Activated B cell treated with CpG ODN at 0.5 μM for 24 hours (primary cell): Measurements from ENCODE around the gene STX17. TPM values are rescaled to one million over a fixed set of nuclear protein-coding genes. Genes with fewer than 3 reads are reported as not detected.
"Not testable (repeated sequence)": the region's sequence is repeated elsewhere in the genome, so short reads cannot be mapped to it uniquely, and the experiment has no call there.

Experiments
- ATAC-seq: fragments of 200-7000 bp; cut with Tn5 transposase; one replicate; pipeline ENCODE4 v1.10.0; 2021; ENCODE audit warnings: low read depth, mild to moderate bottlenecking, moderate library complexity
- CTCF ChIA-PET: fragments of 350-600 bp; sonication (Branson Sonifier 250); formaldehyde crosslinking; loops from one replicate; lab custom pipeline; 2021; ENCODE audit warnings: antibody characterized with exemption; lab: Charles Lee
- POLR2A ChIA-PET: fragments of 350-600 bp; sonication (Branson Sonifier 250); formaldehyde crosslinking; loops from one replicate; lab custom pipeline; 2021; ENCODE audit warnings: antibody characterized with exemption; lab: Charles Lee
- DNase-seq: peaks from one replicate; pipeline ENCODE4 v3.0.0; 2022
- H3K27ac Mint-ChIP-seq: one replicate; pipeline ENCODE4 v1.8.0; 2020; ENCODE audit warnings: mixed read lengths
- H3K27me3 Mint-ChIP-seq: one replicate; pipeline ENCODE4 v1.8.0; 2021; ENCODE audit warnings: mixed read lengths
- H3K36me3 Mint-ChIP-seq: one replicate; pipeline ENCODE4 v1.8.0; 2021; ENCODE audit warnings: low read depth, mixed read lengths
- H3K4me1 Mint-ChIP-seq: one replicate; pipeline ENCODE4 v1.8.0; 2021; ENCODE audit warnings: mixed read lengths
- H3K4me3 Mint-ChIP-seq: one replicate; pipeline ENCODE4 v1.8.0; 2020; ENCODE audit warnings: mild to moderate bottlenecking, mixed read lengths
- H3K9me3 Mint-ChIP-seq: one replicate; pipeline ENCODE4 v1.8.0; 2020; ENCODE audit warnings: mixed read lengths
- CTCF ChIP-seq: fragments of 200-600 bp; IDR thresholded peaks from one replicate; pipeline ENCODE4 v1.8.0; 2022; ENCODE audit warnings: antibody characterized with exemption, mild to moderate bottlenecking
- intact Hi-C: fragments of 100-400 bp; cut with micrococcal nuclease; formaldehyde crosslinking; loops from one replicate; pipeline ENCODE4 v1.15.1; 2024
- total RNA-seq: library from RNA; stranded (reverse); gene quantifications from 2 replicates; pipeline ENCODE4 v1.2.3, GENCODE V29; 2022

STX17 gene
- total RNA-seq, 1 donor from 2014 or later = 39.2 TPM

- intact Hi-C loops = no loop called here
- peaks cover 34% of the 10 kb centered on the region for H3K36me3 Mint-ChIP-seq
- ATAC-seq (no peak), DNase-seq (no peak)
- no peaks in the 10 kb centered on the region for H3K27me3 Mint-ChIP-seq
- TF ChIP-seq CTCF = no peak
- H3K9me3 Mint-ChIP-seq = no peaks in the 10 kb centered on the region
- H3K4me1 Mint-ChIP-seq = no peaks in the 10 kb centered on the region
- H3K27ac Mint-ChIP-seq = no peak overlapping the region
- H3K4me3 Mint-ChIP-seq = no peak overlapping the region
- ChIA-PET POLR2A (no interaction called here), CTCF (no interaction called here)
Measured at GRCh38 chr9:99980598-99980997, 74.1 kb downstream of the STX17 start.

DNA sequence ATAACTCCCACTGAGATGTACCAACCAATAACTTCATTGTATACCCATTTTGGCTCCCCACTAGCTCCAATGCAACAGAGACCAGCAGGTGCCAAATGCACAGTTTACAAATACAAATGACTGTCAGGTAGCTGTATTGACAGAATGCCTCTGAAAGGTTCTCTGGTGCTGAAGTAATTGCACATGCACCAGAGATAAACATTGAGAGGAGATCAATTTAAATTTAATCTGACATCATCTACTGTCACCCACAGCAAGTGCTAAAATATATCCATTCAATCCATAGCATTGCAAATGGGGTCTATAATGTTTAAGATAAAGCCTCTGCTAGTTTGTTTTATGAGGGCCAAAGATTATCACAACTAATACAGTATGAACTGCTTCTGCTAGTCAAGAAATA lies 80.2 kb downstream of the STX17 start:
- no peak overlapping the region for H3K27ac Mint-ChIP-seq
- intact Hi-C loops = no loop called here
- ATAC-seq (no peak), DNase-seq (no peak)
- no peak for TF ChIP-seq CTCF
- no peak overlapping the region for H3K4me3 Mint-ChIP-seq
- peaks cover 3% of the 10 kb centered on the region for H3K9me3 Mint-ChIP-seq
- no peaks in the 10 kb centered on the region for H3K4me1 Mint-ChIP-seq
- CTCF ChIA-PET = no interaction called here
- peaks cover 54% of the 10 kb centered on the region for H3K36me3 Mint-ChIP-seq
- no peaks in the 10 kb centered on the region for H3K27me3 Mint-ChIP-seq
- POLR2A ChIA-PET = no interaction called here

DNA sequence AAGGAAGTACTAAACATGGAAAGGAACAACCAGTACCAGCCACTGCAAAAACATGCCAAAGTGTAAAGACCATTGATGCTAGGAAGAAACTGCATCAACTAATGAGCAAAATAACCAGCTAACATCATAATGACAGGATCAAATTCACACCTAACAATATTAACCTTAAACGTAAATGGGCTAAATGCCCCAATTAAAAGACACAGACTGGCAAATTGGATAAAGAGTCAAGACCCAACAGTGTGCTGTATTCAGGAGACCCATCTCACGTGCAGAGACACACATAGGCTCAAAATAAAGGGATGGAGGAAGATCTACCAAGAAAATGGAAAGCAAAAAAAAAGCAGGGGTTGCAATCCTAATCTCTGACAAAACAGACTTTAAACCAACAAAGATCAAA lies 84.1 kb downstream of the STX17 start:
- H3K9me3 Mint-ChIP-seq, H3K27me3 Mint-ChIP-seq, POLR2A ChIA-PET, intact Hi-C loops, H3K4me1 Mint-ChIP-seq, CTCF ChIA-PET, ATAC-seq, DNase-seq, H3K4me3 Mint-ChIP-seq, H3K27ac Mint-ChIP-seq: not testable (repeated sequence)
- H3K36me3 Mint-ChIP-seq = peaks cover 61% of the 10 kb centered on the region

- CTCF ChIA-PET = no interaction called here
- H3K36me3 Mint-ChIP-seq = peaks cover 87% of the 10 kb centered on the region
- POLR2A ChIA-PET = no interaction called here
- peaks cover 2% of the 10 kb centered on the region for H3K4me1 Mint-ChIP-seq
- no peaks in the 10 kb centered on the region for H3K27me3 Mint-ChIP-seq
- ATAC-seq = no peak
- no peak for TF ChIP-seq CTCF
- H3K9me3 Mint-ChIP-seq = peaks cover 9% of the 10 kb centered on the region
- no peak overlapping the region for H3K27ac Mint-ChIP-seq
- H3K4me3 Mint-ChIP-seq = no peak overlapping the region
- DNase-seq = no peak
- intact Hi-C loops = no loop called here
Measured at GRCh38 chr9:99998266-99998665, 91.8 kb downstream of the STX17 start.

GRCh38 chr9:99998866-99999265 lies 92.4 kb downstream of the STX17 start:
- intact Hi-C loops = no loop called here
- H3K27ac Mint-ChIP-seq = no peak overlapping the region
- H3K36me3 Mint-ChIP-seq = peaks cover 87% of the 10 kb centered on the region
- DNase-seq (no peak), ATAC-seq (no peak)
- peaks cover 9% of the 10 kb centered on the region for H3K9me3 Mint-ChIP-seq
- ChIA-PET CTCF (no interaction called here), POLR2A (no interaction called here)
- TF ChIP-seq CTCF = no peak
- H3K4me1 Mint-ChIP-seq = peaks cover 2% of the 10 kb centered on the region
- H3K27me3 Mint-ChIP-seq = no peaks in the 10 kb centered on the region
- no peak overlapping the region for H3K4me3 Mint-ChIP-seq

DNA sequence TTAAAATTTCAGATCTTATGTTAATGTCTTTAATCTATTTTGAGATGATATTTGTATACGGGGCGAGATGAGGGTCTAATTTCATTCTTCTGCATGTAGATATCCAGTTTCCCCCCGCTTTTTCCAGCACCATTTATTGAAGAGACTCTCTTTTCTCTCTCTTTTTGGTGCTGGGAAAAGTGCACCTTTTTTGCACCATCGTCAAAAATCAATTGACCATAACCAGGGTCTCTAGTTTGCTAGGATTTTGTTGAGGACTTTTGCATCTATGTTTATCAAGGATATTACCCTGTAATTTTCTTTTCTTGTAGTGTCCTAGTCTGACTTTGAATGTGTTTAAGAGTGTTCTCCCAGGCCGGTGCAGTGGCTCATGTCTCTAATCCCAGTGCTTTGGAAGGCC lies 93.3 kb downstream of the STX17 start:
- DNase-seq (no peak), ATAC-seq (no peak)
- Mint-ChIP-seq H3K27ac (no peak overlapping the region), H3K36me3 (peaks cover 85% of the 10 kb centered on the region), H3K4me3 (no peak overlapping the region), H3K9me3 (peaks cover 3% of the 10 kb centered on the region), H3K4me1 (peaks cover 2% of the 10 kb centered on the region), H3K27me3 (no peaks in the 10 kb centered on the region)
- ChIA-PET CTCF (no interaction called here), POLR2A (no interaction called here)
- intact Hi-C loops = no loop called here
- TF ChIP-seq CTCF = no peak
